Activated CD8-positive, alpha-beta T cell treated with anti-CD3 and anti-CD28 coated beads, Interleukin-2, amount 10 ng/mL, durations not matched to agents 7 days and 5 days (primary cell): Measurements from ENCODE around the gene SREBF2. TPM values are rescaled to one million over a fixed set of nuclear protein-coding genes. Genes with fewer than 3 reads are reported as not detected.

Experiments used
- ATAC-seq: fragments of 150-1000 bp; cut with Tn5 transposase; one replicate; pipeline ENCODE4 v1.10.0; 2021; ENCODE audit warnings: moderate library complexity
- CTCF ChIA-PET: fragments of 350-600 bp; sonication (Branson Sonifier 250); formaldehyde crosslinking; loops from one replicate; lab custom pipeline; 2021; ENCODE audit warnings: antibody characterized with exemption; lab: Charles Lee
- POLR2A ChIA-PET: fragments of 350-600 bp; sonication (Branson Sonifier 250); formaldehyde crosslinking; loops from one replicate; lab custom pipeline; 2021; ENCODE audit warnings: antibody characterized with exemption; lab: Charles Lee
- DNase-seq: peaks from one replicate; pipeline ENCODE4 v3.0.0-alpha.2; 2020
- H3K27ac Mint-ChIP-seq: one replicate; pipeline ENCODE4 v1.8.0; 2021; ENCODE audit warnings: mild to moderate bottlenecking, mixed read lengths
- H3K27me3 Mint-ChIP-seq: one replicate; pipeline ENCODE4 v1.8.0; 2021; ENCODE audit warnings: low read depth, mixed read lengths
- H3K36me3 Mint-ChIP-seq: one replicate; pipeline ENCODE4 v1.8.0; 2021; ENCODE audit warnings: low read depth, mixed read lengths
- H3K4me1 Mint-ChIP-seq: one replicate; pipeline ENCODE4 v1.8.0; 2021; ENCODE audit warnings: low read depth, mixed read lengths
- H3K4me3 Mint-ChIP-seq: one replicate; pipeline ENCODE4 v1.8.0; 2021; ENCODE audit warnings: mild to moderate bottlenecking, mixed read lengths
- H3K9me3 Mint-ChIP-seq: one replicate; pipeline ENCODE4 v1.8.0; 2022; ENCODE audit warnings: mixed read lengths; ENCODE audit not compliant: insufficient read depth
- total RNA-seq, 2 experiments: library from RNA; stranded (reverse); gene quantifications; one replicate each; pipeline ENCODE4 v1.2.3, GENCODE V29; 2021

The SREBF2 gene
- total RNA-seq, 2 experiments from 2014 or later, result 93.0 to 93.7 TPM

DNA sequence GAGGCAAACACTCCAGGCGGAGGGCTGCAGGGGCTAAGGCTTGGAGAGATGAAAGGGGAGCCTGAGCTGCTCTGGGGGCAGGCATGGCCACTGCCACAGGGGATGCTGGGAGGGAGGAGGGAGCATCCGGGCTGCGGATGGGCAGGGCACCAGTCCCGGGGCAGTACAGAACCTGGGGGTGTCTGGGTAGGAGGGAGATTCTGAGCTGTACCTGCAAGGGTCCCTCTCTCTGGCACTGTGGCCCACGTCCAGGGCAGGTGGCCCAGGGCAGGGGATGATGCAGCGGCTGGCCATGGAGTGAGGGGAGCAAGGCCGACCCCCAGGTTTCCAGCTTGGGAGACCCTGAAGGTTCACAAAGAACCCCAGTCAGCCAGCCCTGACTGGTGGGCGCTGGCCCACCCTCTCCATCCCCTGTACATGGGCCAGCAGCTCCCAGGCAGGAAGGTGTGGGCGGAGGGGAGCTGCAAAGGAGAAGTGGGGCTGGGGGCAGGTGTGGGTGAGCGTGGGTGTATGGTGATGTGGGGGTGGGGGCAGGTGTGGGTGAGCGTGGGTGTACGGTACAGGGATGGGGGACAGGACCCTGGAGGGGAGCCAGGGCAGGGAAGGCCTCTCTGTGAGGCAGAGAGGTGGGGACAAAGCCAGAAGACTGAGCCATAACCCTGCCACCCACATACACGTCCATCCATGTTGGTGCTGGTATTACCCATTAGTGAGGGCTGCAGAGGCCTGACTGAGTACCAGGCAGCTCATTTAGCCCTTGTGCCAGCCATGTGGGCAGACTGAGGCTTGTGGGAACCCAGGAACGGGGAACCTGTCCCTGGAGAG, 95.9 kb downstream of the SREBF2 start:
- no peaks in the 10 kb centered on the region for H3K9me3 Mint-ChIP-seq
- H3K4me1 Mint-ChIP-seq, result peaks cover 12% of the 10 kb centered on the region
- ATAC-seq (no peak), DNase-seq (no peak)
- H3K27me3 Mint-ChIP-seq, result peaks cover 10% of the 10 kb centered on the region
- no peak overlapping the region for H3K4me3 Mint-ChIP-seq
- POLR2A ChIA-PET, result interaction anchor here (1.0 to 2.0 kb wide), 3 partner anchors 8 to 12 kb away, joined by 3 to 7 read pairs (median 6); no protein-coding TSS in a partner anchor
- H3K36me3 Mint-ChIP-seq, result peaks cover 2% of the 10 kb centered on the region
- no peak overlapping the region for H3K27ac Mint-ChIP-seq
- CTCF ChIA-PET, result interaction anchor here (1.3 to 1.5 kb wide), 2 partner anchors 12 to 231 kb away, joined by 5 to 6 read pairs; no protein-coding TSS in a partner anchor

- Mint-ChIP-seq H3K27me3 (peaks cover 10% of the 10 kb centered on the region), H3K27ac (no peak overlapping the region), H3K36me3 (peaks cover 2% of the 10 kb centered on the region), H3K9me3 (no peaks in the 10 kb centered on the region), H3K4me3 (no peak overlapping the region), H3K4me1 (peaks cover 18% of the 10 kb centered on the region)
- ChIA-PET CTCF (interaction anchor here (1.5 kb wide), 1 partner anchor 11 kb away, joined by 6 read pairs; no protein-coding TSS in a partner anchor), POLR2A (interaction anchor here (1.4 to 2.0 kb wide), 2 partner anchors 8 to 11 kb away, joined by 6 to 7 read pairs; no protein-coding TSS in a partner anchor)
- ATAC-seq (no peak), DNase-seq (no peak)
These were observed 96.5 kb downstream of the SREBF2 start for GRCh38 chr22:41929418-41929810.

DNA sequence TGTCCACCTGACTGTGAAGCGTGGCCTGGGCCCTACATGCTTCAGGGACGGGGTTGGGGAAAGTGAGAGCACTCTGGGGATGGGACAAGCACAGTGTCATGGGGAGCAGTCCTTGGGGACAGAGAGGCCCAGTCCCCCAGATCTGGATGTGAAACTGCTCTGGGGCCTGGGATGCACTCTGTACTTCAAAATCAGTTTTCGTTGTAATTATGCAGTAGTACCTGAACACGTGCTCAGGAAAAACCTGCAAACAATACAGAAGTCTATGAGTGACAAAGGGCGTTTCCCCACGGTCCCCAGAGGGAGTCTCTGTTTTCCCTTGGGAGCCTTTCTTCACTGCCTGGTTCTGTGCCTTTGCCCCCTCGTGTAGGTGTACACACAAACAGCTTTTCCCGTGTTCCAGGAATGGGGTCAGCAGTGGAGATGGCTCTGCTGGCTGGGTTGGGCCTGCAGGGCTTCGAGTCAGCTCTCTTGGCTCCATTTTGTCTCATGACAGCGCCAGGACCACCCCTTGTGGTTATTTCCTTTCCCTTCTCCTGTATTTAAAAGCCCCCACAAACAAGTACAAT, 98.9 kb downstream of the SREBF2 start:
- DNase-seq, result no peak
- no peak for ATAC-seq
- peaks cover 12% of the 10 kb centered on the region for H3K36me3 Mint-ChIP-seq
- POLR2A ChIA-PET, result interaction anchor here (0.6 to 0.9 kb wide), 2 partner anchors 20 to 33 kb away, joined by 3 to 4 read pairs; no protein-coding TSS in a partner anchor
- H3K9me3 Mint-ChIP-seq, result no peaks in the 10 kb centered on the region
- CTCF ChIA-PET, result no interaction called here
- H3K4me1 Mint-ChIP-seq, result peaks cover 15% of the 10 kb centered on the region
- peak overlapping the region; percentile 34 for H3K27ac Mint-ChIP-seq
- no peak overlapping the region for H3K4me3 Mint-ChIP-seq
- H3K27me3 Mint-ChIP-seq, result peaks cover 3% of the 10 kb centered on the region

DNA sequence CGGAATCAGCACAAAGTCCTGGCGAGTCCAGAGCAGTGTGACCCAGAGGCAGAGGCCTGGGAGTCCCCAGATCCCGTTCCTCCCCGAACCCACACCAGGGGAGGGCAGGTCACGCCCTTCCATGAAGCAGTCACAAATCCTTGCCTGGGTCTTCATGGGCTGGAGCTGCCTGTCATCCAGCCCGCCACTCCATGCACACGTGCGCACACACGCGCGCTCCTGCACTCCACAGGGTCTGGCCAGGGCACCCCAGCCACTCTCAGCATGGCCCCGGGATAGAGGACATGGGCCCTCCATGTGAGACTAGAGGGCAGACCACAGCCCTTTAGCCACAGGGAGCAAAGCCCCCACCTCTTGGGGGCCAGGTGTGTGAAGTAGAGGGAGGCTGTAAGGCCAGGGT, 99.4 kb downstream of the SREBF2 start:
- CTCF ChIA-PET, result no interaction called here
- no peak overlapping the region for H3K27ac Mint-ChIP-seq
- H3K27me3 Mint-ChIP-seq, result peaks cover 3% of the 10 kb centered on the region
- peaks cover 18% of the 10 kb centered on the region for H3K36me3 Mint-ChIP-seq
- POLR2A ChIA-PET, result no interaction called here
- H3K4me1 Mint-ChIP-seq, result peaks cover 13% of the 10 kb centered on the region
- H3K9me3 Mint-ChIP-seq, result no peaks in the 10 kb centered on the region
- no peak for DNase-seq
- no peak for ATAC-seq
- no peak overlapping the region for H3K4me3 Mint-ChIP-seq

DNA sequence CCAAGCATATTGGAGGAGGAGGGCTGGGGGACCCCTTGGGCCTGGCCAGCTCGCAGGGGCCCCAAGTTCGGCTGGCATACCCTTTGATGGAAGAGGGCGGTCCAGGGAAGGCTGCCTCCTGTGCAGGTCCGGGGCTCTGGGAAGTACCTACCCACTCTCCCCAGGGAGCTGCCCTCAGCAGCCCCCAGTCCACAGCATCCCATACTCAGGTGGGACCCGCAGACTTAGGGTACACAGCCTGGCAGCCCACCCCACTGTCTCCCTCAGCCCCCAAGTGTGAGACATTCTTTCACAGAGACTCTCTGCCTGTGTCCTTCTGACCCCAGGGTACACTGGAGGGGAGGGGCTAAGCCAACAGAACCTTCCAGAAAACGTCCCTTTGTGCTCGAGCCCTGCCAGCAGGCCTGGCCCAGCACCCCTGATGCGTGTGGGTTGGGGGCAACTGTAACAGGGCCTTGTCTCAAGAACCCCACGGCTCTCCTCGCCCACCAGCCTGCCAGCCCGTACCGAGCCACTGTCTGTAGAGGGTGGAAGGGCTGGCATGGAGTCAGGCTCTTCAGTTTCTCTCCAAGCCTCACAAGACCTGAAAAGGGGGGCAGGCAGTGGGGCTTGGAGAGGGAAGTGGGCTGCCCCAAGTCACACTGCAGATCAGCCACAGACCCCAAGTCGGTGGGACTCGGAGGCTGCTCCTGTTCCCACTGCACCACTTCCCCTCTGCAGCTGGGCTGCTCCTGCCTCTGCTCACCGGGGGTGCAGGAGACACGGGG, 100.7 kb downstream of the SREBF2 start:
- CTCF ChIA-PET, result interaction anchor here (5.8 kb wide), 1 partner anchor 8 kb away, joined by 33 read pairs; the partner anchor contains the start of gene TNFRSF13C
- peak; percentile 17 for ATAC-seq
- H3K4me1 Mint-ChIP-seq, result peaks cover 14% of the 10 kb centered on the region
- no peak for DNase-seq
- H3K36me3 Mint-ChIP-seq, result peaks cover 22% of the 10 kb centered on the region
- H3K4me3 Mint-ChIP-seq, result no peak overlapping the region
- H3K27ac Mint-ChIP-seq, result peak overlapping the region; percentile 30
- H3K27me3 Mint-ChIP-seq, result no peaks in the 10 kb centered on the region
- POLR2A ChIA-PET, result interaction anchor here (1.6 kb wide), 1 partner anchor 13 kb away, joined by 4 read pairs; the partner anchor contains the start of gene CENPM
- H3K9me3 Mint-ChIP-seq, result no peaks in the 10 kb centered on the region

- Mint-ChIP-seq H3K9me3 (no peaks in the 10 kb centered on the region), H3K4me3 (no peak overlapping the region), H3K4me1 (peaks cover 19% of the 10 kb centered on the region), H3K27me3 (no peaks in the 10 kb centered on the region), H3K27ac (peak overlapping the region; percentile 44), H3K36me3 (peaks cover 29% of the 10 kb centered on the region)
- POLR2A ChIA-PET, result interaction anchor here (0.9 to 1.6 kb wide), 3 partner anchors 8 to 12 kb away, joined by 3 to 4 read pairs (median 3); partner anchors contain the start of gene CENPM
- CTCF ChIA-PET, result interaction anchor here (5.8 kb wide), 1 partner anchor 9 kb away, joined by 33 read pairs; the partner anchor contains the start of gene TNFRSF13C
- ATAC-seq, result no peak
- no peak for DNase-seq
These were observed 101.5 kb downstream of the SREBF2 start for GRCh38 chr22:41934284-41935014.

DNA sequence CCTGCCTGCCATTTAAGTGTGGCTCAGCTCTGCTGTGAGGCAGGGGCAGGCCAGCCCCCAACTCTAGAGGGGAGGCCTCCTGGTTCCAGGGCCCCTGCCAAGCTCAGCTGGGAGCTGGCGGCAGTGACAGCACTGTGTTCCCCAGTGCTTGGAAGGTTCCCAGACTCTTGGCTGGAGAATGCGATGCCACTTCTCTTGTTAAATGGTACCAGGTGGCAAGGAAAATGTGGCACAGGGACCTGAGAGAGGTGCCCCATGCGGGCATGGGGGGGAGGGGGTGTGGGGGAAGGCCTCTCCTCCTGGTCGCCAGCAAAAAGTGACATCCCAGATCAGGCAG, 102.1 kb downstream of the SREBF2 start:
- peaks cover 24% of the 10 kb centered on the region for H3K4me1 Mint-ChIP-seq
- no peak for ATAC-seq
- H3K9me3 Mint-ChIP-seq, result no peaks in the 10 kb centered on the region
- peaks cover 34% of the 10 kb centered on the region for H3K36me3 Mint-ChIP-seq
- peak overlapping the region; percentile 44 for H3K27ac Mint-ChIP-seq
- POLR2A ChIA-PET, result interaction anchor here (0.6 to 1.6 kb wide), 4 partner anchors 9 to 12 kb away, joined by 3 to 5 read pairs (median 4); partner anchors contain the start of gene CENPM
- no peak for DNase-seq
- CTCF ChIA-PET, result interaction anchor here (5.8 kb wide), 1 partner anchor 9 kb away, joined by 33 read pairs; the partner anchor contains the start of gene TNFRSF13C
- no peak overlapping the region for H3K4me3 Mint-ChIP-seq
- no peaks in the 10 kb centered on the region for H3K27me3 Mint-ChIP-seq

GRCh38 chr22:41935509-41935908, 102.6 kb downstream of the SREBF2 start:
- no peak overlapping the region for H3K4me3 Mint-ChIP-seq
- ATAC-seq (no peak), DNase-seq (no peak)
- POLR2A ChIA-PET, result interaction anchor here (0.6 to 1.1 kb wide), 2 partner anchors 10 to 13 kb away, joined by 3 to 5 read pairs; no protein-coding TSS in a partner anchor
- no peaks in the 10 kb centered on the region for H3K9me3 Mint-ChIP-seq
- no peaks in the 10 kb centered on the region for H3K27me3 Mint-ChIP-seq
- no peak overlapping the region for H3K27ac Mint-ChIP-seq
- peaks cover 30% of the 10 kb centered on the region for H3K4me1 Mint-ChIP-seq
- H3K36me3 Mint-ChIP-seq, result peaks cover 36% of the 10 kb centered on the region
- CTCF ChIA-PET, result interaction anchor here (5.8 kb wide), 1 partner anchor 10 kb away, joined by 33 read pairs; the partner anchor contains the start of gene TNFRSF13C

- POLR2A ChIA-PET, result interaction anchor here (0.9 to 1.8 kb wide), 4 partner anchors 8 to 12 kb away, joined by 3 to 6 read pairs (median 5); partner anchors contain the start of gene CENPM
- no peak for DNase-seq
- Mint-ChIP-seq H3K4me1 (peaks cover 43% of the 10 kb centered on the region), H3K27me3 (no peaks in the 10 kb centered on the region), H3K27ac (no peak overlapping the region), H3K4me3 (no peak overlapping the region), H3K9me3 (no peaks in the 10 kb centered on the region), H3K36me3 (peaks cover 49% of the 10 kb centered on the region)
- ATAC-seq, result no peak
- CTCF ChIA-PET, result interaction anchor here (1.0 to 5.8 kb wide), 3 partner anchors 10 to 240 kb away, joined by 4 to 33 read pairs (median 5); partner anchors contain the start of genes CENPM and TNFRSF13C
These were observed 103.9 kb downstream of the SREBF2 start for GRCh38 chr22:41936894-41937169.

- no peaks in the 10 kb centered on the region for H3K27me3 Mint-ChIP-seq
- POLR2A ChIA-PET, result interaction anchor here (0.7 to 2.3 kb wide), 19 partner anchors 12 to 674 kb away, joined by 3 to 14 read pairs (median 5); partner anchors contain the start of genes CCDC134, PMM1, POLDIP3 and SNU13
- no peaks in the 10 kb centered on the region for H3K9me3 Mint-ChIP-seq
- ATAC-seq (peak; percentile 84), DNase-seq (peak; percentile 95)
- H3K4me1 Mint-ChIP-seq, result peaks cover 53% of the 10 kb centered on the region
- H3K36me3 Mint-ChIP-seq, result peaks cover 69% of the 10 kb centered on the region
- H3K27ac Mint-ChIP-seq, result peak overlapping the region; percentile 95
- H3K4me3 Mint-ChIP-seq, result peak overlapping the region; percentile 27
- CTCF ChIA-PET, result interaction anchor here (0.9 to 3.6 kb wide), 37 partner anchors 9 to 505 kb away, joined by 3 to 77 read pairs (median 6); partner anchors contain the start of genes CCDC134, MEI1, NAGA and NDUFA6
These were observed 107.3 kb downstream of the SREBF2 start for GRCh38 chr22:41939981-41940831.
